Right lung (tissue), 5 donors: ENCODE results near the gene ZACN. TPM values are rescaled to one million over a fixed set of nuclear protein-coding genes. Genes with fewer than 3 reads are reported as not detected.

Experiments
- DNase-seq, 2 donors: peaks; one replicate each; pipeline ENCODE4 v3.0.0-alpha.2; 2013
- polyA plus RNA-seq, 5 donors: library from polyadenylated mRNA; unstranded; fragments of 120-200 nt; gene quantifications; one replicate each; pipeline versions ENCODE4 v1.2.1 to v1.2.3, GENCODE V29; 2013; ENCODE audit warnings: inconsistent platforms in 1 of 5, low replicate concordance in 1 of 5; ENCODE audit not compliant: insufficient read length in 5 of 5, insufficient read depth in 1 of 5

The ZACN gene
- polyA plus RNA-seq, 5 donors, result 4.1 to 22.2 (median 16.1) TPM

DNA sequence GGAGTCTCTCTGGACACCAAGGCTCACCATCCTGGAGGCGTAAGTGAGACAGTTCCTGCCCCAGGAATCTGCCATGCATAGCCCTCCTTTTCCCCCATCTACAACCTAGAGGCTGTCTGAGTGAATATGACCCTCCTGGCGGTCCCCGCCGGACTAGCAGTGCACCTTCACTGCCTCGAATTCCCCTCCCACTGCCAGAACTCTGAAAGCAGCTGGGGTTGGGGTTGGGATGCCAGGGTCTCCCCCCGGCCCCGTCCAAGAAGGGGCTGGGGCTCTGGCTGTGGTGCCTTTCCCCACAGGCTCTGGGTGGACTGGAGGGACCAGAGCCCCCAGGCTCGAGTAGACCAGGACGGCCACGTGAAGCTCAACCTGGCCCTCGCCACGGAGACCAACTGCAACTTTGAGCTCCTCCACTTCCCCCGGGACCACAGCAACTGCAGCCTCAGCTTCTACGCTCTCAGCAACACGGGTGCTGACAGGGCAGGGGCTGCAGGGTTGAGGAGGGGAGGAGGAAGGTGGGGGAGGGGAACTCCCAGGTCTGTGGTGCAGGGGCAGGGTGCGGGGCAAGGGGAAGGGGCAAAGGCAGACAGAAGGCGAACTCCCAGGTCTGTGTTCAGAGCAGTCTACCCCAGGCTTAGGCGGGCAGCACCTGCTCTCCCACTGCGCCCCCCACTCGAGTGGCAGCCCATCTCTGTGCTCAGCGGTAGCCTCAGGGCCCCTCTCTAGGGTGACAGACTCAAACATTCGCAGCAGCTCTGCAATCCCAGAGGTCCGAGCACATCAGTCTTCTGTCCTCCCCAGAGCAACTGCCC, 1.2 kb downstream of the ZACN start:
- no peak for DNase-seq

DNA sequence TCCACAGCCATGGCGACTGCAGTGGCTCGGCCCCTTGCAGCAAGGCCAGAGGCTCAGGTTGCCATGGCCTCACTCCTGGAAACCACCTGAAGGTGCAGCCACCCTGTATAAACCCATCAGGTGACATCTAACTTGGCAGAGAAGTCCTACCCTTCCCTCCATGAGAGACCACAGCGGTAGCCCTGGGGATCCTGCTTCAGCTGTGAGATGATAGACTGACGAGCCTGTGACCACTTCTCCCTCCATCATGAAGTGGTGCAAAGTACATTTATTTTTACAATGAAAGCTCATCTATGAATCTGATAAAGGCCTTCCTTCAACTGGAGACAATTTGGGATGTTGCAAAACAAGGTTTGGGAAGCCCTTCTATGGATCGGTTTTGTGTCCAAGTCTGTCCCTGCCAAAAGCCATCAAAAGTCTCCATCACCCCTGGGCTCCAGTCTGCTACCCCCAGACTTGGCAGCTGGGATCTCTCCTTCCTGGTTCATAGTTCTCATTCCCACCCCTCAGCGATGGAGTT, 1.8 kb downstream of the ZACN start:
- no peak for DNase-seq

DNA sequence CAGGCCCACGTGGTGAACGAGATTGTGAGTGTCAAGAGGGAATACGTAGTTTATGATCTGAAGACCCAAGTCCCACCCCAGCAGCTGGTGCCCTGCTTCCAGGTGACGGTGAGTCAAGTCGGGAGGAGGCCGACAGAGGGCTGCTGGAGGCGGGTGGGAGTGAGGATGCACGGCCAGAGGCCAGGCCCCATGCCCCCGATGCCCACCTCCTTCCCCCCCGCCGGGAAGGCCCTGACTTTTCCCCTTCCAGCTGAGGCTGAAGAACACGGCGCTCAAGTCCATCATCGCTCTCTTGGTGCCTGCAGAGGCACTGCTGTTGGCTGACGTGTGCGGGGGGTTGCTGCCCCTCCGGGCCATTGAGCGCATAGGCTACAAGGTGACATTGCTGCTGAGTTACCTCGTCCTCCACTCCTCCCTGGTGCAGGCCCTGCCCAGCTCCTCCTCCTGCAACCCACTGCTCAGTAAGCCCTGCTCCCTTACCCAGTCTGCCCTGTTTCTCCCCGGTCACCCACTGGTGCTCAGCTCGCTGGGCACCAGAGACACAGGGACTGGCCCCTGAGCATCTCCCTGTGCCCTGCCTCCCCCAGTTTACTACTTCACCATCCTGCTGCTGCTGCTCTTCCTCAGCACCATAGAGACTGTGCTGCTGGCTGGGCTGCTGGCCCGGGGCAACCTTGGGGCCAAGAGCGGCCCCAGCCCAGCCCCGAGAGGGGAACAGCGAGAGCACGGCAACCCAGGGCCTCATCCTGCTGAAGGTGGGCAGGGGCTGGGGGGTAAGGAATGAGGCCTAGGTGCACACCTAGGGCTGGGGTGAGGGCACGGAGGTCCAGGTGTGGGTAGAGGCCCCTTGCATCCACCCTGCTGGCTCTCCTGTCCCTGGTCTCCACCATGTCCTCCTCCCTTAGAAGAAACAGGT, 2.6 kb downstream of the ZACN start:
- DNase-seq, result no peak

DNA sequence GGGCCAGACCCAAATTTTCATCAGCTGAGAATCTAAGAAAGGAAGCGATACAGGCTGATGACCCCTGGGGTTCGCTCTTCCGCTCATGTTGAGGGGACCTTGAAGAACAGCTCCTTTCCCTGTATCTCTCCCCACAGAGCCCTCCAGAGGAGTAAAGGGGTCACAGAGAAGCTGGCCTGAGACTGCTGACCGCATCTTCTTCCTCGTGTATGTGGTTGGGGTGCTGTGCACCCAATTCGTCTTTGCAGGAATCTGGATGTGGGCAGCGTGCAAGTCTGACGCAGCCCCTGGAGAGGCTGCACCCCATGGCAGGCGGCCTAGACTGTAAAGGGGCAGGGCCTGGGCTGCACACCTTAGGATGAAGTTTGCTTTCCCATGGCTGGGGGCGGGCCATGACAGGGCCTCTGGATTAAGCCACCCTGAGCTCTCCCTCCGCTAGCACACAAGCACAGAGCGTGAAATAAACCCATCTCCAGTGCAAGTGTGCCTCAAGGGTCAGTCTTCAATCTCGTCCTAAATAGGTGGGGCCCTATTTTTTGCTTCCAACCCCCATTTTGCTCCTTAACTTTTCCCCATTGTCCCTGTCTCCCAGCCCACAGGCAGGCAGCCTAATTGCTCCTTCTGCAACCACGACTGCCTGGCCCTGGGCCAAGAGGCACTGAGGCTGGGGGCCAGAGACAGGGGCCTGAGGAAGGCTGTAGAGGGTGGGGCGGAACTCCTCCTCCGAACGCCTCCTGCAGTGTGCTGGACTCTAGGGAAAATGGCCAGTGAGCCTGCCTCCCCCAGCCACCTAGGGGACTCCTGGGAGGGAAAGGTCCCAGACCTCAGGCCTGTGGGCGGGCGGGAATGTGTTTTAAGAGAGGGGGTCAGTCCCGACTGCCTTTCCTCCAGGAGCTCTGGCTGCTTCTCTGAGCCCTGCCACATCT, 3.6 kb downstream of the ZACN start:
- no peak for DNase-seq

DNA sequence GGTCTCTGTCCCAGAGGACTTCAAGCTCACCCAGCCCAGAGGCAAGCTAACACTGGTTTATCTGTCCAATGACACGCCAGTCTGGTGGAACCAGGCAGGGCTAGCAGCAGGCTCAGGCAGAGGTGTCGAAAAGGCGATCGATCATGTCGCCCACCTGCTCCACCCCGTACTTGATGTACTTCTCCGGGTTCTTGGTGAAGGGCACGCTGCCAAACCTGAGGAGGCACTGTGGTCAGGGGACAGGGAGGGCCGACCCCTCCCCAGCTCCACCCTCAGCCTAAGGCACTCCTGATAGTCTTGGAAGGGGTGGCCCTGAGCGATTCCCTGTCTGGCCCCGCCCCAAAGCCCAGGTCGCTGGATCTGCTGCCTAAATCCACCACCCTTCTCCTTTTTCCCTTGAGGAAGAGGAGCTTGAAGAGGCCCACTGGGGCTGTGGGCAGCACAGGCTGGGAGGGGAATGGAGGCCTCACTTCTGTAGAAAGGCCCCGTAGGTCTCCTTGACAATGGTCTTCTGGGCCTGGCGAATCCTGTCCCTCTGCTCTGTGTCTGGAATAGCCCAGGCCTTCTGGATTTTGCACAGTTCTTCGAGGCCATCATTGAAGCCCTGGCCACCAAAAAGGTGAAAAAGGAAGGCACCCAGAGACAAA, 4.7 kb downstream of the ZACN start:
- no peak for DNase-seq

DNA sequence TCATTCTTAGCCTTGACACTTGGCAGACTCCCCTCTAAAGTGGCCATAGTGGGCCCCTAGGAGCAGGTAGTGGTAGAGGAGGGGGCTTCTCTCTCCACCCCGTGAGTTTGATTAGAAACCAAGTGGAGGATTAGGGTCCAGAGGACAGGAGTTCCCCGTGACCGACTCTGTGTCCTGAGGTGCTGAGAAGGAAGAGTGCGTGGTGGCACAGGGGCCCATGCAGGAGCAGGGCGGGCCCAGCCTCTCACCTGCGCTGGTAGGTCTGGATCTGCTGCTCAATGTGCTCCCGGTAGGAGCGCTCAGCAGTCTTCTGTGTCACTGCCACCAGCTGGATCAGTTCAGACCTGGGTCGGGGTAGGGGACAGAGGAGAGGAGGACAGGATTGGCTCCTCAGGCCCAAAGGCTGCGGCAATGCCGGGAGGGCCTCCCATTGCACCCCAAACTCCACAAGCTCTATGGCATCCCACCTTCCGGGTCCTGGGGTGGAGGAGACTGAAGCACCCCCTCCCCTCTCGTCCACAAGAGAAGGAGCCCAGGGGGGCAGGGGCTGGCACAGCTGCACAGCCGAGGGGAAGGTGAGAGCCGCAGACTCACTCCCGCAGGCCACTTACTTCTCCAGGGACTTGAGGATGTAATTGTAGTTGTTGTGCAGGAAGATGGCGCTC, 6.2 kb downstream of the ZACN start:
- DNase-seq, result no peak

DNA sequence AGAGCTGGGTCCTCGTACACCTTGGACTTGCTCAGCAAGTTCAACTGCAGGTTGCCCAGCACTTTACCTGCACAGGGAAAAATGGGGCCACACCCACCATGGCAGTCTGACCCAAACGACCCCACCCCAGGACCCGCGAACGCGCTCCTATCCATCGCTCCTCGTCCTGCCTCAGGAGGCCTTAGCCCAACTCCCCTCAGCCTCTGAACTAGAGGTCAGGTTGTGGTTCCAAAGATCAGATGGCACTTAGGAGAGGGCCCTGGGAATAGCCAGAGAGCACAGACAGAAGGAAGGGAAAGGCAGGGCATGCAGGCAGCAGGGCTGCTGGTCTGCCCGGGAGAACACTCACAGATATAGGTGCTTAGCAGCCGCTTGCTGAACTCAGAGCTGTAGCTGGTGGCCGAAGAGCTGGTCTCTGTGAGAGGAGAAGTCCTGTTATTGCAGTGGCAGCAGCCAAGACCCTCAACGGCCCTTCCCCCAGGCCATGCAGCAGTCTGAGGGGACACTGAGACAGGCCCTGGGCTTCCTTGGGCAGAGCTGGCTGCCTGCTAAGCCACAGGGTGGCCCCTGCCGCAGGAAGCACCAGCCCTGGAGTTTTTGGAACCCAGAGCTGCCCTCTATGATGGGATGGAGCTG, 6.9 kb downstream of the ZACN start:
- no peak for DNase-seq

DNA sequence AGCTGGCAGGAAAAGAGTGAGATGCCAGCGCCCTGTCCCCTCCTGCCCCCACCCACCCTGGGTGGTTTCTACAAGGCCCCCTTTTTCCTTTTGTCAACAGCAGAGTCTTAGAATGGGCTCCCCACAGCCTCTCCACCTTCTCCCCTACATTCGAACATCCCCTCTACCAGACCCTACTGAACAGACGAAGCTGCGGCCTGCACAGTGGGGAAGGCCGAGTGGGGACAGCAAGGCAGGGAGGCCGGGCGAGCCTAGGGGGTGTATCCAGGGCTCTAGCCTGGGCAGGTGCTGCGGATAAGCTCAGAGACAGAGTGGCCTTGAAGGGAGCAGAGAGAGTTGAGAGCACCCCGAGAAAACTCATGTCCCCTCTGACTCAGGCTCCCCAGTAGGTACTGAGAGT, 7.4 kb downstream of the ZACN start:
- no peak for DNase-seq

DNA sequence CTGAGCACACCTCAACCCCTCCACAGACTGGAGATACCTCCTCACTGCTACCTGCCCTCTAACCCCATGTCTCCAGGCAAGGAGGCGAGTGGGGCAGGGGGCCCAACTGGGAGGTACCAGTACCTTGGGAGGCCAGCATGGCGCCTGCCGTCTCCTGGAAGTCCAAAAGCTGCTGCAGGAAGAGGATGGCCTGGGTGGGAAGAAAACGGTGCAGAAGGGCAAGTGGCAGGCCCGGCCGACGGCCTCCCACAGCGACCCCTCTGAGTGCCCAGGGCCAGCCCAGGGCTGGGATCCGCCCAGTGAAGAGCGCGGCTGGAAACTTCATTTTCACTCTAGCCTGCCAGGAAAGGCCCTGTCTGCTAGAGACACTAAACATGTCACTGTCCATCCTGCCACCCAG, 8.5 kb downstream of the ZACN start:
- DNase-seq, result no peak

DNA sequence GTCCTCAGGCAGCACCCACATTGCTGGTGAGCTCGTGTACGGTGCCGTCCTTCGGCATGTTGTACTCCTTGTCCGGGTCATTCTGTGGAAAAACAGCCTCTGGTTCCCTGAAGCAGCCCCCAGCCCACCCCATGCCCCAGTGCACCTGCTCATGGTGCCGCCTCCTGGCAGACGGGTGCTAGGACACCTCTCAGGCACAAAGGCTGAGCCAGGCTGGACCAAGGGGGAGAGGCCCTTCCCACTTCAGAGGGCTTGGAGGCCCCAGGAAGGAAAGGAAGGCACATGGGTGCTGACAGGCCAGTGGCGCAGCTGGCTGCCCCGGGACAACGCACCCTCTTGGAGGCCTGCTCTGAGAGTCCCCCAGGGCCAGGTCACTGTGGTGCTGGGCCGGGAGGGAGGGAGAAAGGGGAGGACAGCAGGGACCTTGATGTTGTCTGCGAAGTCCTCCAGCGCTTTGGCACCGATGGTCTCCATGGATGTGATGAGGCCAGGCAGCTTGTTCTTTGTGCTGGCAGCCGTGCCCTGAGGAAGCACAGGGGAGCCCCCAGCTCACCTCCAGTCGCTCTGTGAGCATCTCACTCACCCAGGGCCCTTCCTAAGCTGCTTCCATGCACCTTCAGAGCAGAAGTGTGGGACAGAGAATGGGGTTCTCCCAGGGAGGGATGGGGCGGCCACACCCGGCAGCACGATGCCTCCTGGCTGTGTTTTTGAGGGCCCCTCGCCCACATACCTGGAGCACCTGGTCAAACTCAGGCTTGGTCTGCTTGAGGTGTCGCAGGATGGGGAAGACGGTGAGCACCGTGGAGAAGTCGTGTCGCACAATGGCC, 9.3 kb downstream of the ZACN start:
- no peak for DNase-seq

DNA sequence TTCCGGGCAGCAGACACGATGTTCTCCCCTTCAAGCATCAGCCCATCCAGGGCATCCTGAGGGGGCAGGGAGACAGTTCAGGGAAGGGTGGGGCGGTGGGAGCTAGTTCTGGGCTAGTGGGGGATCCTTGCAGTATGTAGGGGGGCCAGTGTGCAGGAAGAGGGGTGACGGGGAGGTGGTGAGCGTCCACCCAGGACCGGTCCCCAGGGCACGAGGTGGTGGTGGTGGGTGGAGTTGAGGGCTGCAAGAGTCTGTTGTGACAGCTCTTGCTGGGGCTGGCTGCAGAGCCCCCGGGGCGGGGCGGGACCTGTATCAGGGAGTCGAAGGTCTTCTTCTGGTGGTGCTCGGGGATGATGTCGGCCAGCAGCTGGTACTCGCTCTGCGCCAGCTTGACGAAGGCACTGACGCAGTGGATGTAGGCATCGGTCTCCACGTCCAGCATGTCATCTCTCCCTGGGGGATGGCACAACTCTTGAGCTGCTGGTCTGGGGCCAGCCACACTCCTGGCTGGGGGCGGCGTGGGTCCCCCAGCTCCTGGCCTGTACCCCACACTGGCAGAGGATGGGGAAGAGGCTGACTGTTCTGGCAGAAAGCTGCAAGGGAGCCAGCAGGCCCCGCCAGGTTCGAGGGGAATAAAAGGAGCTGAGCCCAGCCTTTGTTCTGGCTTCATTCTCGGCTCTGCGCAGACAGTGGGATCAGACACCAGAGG, 10.0 kb downstream of the ZACN start:
- DNase-seq, result no peak

DNA sequence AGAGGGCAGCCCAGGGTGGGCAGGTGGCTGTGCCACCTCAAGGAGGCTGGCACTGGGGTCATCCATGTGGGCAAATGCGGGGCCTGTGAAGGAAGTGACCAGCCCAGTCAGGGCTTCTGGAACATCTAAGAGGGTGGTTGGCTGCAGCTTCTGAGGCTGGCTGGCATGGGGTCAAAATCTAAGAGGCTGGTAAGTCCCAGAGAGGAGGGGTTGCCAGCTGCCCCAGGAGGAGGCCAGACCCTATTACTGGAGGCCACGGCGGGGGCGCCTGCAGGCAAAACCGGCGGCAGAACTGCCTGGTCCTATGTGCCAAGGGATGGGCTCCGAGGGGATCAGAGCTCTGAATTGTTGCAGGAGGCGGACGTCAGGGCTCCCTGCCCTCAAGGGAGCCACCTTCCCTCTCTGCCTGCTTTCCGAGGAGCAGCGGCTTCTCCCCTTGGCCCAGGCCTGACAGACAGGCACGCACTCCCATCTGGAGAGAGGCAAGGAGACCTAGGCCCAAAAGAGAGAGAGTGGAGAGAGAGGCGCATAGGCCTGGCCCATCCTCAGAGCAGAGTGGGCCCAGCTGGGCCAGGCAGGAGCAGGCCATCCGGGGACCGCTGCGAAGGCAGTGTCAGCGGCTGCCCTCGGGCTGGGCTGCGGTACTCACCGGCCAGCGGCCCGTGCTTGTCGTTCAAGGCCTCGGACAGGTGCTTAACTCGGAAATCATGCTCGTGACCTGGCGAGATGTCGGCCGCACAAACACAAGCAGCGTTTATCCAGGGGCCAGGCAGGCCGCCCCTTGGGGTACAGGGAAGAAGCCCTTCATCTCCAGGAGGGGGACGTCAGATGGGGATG, 10.9 kb downstream of the ZACN start:
- DNase-seq, result no peak

DNA sequence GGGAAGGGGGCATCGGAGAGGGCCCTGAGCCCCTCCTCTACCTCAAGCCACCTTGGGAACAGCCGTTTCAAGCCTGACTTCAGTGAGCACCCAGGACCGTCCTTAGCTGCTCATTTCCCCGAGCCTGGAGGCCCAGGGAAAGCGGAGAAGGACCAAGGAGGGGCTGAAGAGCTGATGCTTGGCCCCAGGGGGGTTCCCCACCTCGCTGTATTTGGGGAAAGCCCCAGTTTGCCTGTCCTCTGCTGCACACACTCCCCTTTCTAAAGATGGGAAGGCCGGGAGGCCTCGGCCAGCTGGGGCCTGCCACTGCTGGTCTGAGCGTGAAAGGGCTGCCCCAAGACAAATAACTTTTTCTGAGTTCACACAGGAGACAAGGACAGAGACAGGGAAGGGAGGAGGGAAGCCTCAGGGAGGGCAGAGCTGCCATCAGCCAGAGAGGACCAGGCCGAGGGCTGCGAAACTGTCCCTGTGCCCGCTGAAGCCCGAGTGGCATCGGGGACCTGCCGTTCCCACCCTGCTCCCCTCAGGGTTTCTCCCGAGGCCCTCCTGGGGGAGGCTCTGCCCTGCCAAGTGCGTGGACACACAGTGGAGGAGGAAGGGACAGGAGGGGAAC, 11.6 kb downstream of the ZACN start:
- DNase-seq, result no peak

DNA sequence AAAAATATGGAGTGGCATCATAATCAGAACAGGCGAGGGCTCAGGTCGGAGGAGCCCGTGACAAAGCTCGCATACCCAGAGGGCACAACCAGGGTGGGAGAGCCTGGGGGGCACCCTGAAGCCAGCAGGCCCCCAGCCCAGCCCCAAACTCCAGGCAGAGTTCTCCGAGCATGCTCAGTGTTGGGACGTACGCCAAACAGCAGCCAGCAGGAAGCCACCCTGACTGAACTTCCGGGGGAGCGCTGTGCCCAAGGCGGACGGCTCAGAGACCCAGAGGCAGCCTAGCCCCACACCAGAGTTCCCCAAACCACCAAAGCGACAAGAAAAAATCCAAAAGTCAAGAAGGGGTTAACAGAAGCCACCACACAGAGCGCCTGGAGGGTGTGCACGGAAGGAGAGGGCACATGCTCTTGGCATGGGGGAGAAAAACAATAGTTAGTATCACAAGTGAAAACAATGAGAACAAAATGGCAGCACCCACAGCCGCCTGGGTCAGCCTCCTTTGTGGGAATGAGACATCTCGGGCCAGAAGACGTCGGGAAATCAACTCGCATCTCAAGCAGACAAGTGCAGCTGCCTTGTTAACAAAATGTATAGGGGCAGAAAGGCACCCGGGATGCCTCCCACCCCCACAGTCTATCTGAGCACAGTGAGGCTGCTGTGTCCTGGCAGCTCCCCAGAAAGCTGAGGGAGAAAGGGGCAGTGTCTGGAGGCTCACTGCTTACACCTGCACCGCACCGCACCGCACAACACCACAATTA, 12.7 kb downstream of the ZACN start:
- DNase-seq, result no peak

DNA sequence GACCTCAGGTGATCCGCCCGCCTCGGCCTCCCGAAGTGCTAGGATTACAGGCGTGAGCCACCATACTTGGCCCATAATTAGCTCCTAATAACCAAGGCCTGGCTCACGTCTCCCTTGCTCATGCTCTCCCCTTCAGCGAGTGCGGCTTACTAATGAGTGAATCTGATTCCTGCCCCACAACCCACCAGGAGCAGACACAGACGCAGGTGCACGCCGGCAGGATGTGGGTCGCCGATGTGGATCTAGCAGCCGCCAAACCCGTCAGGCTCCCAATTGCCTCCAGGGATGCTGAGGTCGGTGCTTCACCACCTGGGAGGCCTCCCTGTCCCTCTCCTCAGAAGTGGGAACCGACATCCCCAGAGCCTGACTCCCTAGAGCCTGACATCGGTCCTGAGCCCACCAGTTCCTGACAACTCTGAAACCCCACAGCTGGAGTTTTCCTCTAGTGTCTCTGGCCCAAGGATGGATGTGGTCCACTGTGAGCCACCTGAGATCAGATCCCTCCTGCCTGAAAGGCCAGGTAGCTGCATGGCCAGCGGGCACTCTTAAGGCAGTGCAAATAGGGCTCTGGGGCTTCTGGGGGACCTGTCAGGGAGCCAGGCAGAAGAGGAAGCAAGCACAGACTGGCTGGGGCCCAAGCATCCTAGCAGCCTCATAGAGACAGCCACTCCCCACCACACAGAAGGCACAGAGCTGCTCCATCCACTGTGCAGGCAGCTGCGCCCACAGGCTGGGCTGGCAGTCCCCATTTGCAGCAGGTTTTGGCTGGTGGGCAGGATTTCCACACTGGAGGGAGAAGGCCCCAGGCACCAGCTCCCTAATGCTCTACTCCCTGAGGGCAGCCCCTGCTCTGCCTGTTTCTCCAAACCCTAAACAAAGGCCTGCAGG, 13.8 kb downstream of the ZACN start:
- no peak for DNase-seq
